Hematopoietic multipotent progenitor cell treated with erythropoietin and hydrocortisone succinate and interleukin-3 and kit ligand, for 6 days (in vitro differentiated cells): ENCODE data around the gene THPO.
A peak's percentile ranks its signal among the peaks of the same experiment; 100 is the strongest.

ENCODE experiments used
- DNase-seq: peaks from one replicate; pipeline ENCODE4 v3.0.0-alpha.2; 2015

The THPO gene

DNA sequence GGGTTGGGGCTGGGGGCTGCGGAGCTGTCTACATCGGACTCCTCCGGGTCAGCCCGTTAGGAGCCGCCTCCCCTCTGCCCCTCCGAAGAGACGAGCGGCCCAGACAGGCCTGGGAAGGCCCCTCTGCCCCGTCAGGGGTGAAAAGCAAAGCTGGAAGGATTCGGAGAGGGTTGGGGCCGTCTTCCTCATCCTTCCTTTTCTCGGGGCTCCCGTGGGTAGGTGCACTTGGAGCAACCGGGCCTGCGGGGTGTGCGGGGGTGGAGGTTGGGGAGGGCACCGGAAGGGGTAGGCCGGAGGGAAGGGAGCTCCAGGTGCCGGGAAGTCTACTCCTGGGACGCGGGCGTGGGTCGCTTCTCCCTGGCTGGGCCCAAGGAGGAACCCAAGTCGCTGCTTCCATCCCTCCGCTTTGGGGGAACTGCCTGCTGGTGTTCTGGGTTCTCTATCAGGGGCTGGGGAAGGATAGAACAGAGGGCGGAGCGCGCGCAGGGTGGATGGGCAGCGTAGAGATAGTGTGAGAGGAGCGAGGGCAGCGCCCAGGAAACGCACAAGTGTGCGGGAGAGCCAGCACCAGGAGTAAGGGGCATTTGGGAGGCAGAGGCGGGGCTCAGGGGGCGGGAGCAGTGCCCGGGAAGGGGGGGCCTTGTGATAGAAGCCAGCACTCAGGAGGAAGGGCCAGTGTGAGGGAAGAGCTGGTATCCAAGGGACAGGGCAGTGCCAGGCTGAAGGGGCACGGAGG is 15.9 kb downstream of the THPO start:
- DNase-seq = peak; percentile 83

DNA sequence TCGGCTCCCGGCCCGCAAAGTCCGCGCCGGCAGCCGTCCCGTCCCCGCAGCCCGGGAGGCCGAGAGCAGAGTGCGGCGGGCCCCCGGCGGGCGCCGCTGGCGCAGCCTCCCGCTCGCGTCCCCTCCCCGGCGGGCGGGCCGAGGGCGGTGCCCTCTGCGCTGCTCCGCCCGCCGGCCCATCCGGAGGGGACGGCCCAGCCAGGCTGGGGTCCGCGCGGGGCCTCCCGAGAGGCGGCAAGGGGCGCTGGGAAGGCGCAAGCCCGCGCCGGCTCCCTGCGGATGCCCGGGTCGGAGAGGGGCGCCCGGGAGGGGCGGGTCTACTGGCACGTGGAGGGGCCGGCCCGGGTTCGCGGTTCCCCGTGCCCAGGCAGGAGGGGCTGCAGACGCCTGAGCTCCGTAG is 16.5 kb downstream of the THPO start, which contains the start of the genes CLCN2 and POLR2H:
Gene CLCN2, minus strand, starts transcription at position 74 of the 400 bp plus-strand sequence. CDS start 126 bp downstream, outside the sequence.
Gene POLR2H, plus strand, starts transcription at position 179 of the 400 bp plus-strand sequence. CDS start 1,783 bp downstream, outside the sequence.
- peak; percentile 64 for DNase-seq

DNA sequence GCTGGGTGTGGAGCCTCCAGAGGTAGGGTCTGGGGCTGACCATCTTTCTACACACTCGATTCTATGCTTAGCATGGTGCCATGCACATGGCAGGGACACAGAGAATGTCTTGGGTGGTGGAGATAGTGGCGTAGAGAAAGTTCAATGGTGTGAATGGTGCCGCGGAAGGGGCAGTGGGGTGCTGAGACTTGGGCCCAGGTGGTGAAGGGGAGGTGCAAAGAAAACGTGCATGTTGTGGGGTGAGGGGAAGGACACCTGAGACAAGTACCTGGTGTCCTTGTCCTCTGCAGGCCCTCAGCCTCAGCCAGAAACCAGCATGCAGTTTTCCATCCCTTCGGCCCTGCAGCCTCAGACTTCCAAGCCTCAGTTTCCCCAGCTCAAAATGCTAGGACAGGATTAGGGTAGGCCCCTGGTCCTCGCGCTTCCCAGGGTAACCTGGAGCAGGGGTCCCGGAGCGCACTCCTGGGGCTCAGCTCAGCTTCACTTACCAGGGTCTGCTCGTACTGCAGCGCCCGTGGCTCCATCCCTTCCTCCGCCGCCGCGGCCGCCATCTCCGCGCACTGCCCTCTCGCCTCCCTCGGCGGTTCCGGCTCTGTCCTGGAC is 17.0 kb downstream of the THPO start:
- DNase-seq = no peak

DNA sequence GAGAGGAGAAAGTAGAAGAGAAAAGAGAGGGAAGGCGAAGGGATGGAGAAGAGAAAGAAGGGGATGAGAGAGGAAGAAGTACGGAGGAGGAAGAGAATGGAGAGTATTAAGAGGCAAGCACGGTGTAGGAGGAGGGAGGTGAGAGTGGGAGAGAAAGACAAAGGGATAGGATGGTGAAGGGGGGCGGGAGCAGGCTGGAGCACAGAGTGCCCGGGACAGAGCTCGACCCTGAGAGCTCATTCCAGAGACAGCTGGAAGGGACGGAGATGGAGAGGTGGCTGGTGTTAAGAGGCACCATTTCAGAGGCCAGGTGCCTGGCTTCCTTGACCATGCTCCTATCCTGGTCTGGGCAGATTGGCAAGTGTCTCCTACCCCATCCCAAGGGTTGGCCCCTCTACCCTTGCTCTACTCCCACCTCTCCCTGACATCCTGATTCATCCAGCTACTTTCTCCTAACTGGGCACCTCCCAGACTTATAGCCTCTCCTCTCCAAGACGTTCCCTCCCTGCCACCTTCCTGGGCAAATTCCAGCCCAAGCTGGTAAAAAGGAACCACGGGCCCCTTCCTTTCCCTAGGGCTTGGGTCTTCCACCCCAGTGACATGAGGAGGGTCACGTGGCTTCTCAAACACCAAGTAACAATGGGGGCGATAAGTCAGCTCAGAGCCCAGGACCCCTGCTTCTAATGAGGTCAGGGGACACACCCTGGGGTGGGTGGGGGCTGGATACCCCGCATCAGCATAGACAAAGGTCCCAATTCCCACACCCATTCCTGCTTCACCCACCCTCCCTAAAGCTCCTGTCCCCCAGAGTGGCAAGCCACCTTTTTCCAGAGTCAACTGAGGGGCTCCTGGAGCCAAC is 17.7 kb downstream of the THPO start:
- no peak for DNase-seq

DNA sequence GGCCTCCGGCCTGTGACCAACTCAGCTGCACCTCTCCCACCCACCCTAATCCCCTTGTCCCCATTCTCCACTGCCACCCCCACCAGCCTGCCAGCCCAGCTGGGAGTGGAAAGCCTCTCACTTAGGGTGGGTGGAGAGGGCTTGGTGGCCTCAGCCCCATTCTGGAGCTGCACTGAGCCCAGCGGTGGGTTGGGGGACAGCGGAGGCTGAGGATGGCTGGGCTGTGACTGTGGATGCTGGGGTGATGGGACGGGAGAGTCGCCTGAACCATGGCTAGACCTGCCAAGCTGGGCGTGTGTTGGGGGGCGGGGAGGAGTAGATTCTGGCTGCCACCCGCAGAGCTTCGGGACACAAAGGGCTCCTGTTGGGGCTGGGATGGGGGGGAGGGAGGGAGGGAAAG is 18.4 kb downstream of the THPO start:
- no peak for DNase-seq

DNA sequence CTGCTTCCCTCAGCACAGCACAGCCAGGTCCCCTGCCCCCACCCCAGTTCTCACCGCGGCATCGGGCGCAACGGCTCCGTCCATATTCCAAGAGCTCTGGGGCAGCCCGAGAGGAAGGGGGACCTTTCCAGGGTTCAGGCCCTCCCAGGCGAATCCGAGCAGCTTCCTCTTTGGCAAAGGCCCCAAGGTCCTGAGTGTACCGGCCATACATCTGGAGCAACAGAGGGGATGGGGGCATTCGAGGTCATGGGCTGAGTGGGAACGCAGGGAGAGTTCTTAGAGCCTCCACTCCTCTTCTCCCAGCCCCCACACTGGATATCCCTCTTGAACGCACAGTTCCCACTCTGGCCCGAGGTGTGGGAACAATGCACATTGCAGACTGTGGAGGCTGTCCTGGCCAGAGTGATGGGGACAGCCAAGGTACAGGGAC is 19.1 kb downstream of the THPO start:
- DNase-seq = no peak

DNA sequence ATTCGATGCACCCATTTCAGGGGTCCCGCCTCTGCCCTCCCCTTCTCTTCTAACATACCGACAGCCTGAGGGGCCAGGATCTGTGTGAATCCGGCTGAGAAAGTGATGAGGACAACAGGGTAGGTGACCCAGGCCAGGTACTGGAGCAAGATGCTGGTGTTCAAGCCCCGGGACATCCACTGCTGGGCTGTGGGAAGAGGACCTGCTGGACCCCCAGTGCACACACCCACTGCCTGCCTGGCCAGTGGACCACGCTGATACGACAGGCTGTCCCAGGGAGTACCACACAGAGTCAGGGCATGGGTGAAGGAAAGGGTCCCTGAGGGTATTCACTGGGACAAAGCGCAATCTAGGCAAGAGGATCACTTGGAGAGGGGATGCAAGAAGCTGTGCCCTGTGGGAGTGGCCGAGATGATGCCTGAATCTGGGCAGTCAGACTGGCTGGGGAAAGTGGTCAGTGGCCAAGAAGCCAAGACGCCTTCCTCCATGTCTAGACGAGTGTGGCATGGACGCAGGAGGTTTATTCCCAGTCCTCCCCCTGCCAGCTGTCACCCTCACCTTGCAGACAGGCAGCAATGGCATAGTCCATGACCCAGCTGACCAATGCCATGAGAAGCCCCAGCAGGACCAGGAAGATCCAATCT is 19.8 kb downstream of the THPO start:
- DNase-seq = no peak

DNA sequence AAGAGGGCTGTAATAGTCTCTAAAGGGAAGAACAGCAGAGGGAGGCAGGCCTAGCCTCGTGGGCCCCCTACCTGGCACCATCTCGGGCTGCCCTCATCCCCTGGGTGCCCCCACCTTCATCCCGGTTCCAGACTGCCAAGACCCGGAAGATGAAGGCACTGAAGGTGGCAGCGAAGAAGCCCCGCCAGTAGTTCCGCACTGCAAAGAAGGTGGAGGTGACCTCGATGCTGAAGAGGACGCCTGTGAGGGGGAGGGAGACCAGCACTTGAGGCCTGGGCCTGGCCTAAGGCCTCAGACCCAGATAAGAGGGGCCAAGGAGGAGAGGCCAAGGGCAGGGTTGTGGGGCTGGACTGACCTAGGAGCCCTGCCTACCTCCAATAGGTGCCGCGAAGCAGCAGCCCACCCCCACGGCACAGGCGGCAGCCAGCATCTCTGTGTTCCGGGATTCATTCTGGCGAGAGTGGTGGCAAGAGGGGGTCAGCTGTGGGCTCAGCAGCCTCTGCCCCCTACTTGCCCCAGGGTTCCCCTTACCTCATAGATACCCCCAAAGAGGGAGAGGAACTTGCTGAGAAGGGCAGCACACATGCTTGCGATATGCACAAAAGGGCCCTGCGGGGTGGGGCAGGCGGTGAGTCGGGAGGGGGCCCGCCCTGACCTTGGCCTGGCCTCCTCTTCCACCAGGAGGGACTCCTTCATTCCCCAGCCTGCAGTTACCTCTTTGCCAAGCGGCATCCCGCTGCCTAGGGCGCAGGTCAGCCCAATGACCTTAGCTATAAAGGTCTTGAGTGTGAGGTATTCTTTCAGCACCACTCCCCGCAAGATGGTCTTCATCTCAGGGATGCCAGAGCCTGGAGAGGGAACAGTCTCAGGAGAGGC is 20.5 kb downstream of the THPO start:
- no peak for DNase-seq

DNA sequence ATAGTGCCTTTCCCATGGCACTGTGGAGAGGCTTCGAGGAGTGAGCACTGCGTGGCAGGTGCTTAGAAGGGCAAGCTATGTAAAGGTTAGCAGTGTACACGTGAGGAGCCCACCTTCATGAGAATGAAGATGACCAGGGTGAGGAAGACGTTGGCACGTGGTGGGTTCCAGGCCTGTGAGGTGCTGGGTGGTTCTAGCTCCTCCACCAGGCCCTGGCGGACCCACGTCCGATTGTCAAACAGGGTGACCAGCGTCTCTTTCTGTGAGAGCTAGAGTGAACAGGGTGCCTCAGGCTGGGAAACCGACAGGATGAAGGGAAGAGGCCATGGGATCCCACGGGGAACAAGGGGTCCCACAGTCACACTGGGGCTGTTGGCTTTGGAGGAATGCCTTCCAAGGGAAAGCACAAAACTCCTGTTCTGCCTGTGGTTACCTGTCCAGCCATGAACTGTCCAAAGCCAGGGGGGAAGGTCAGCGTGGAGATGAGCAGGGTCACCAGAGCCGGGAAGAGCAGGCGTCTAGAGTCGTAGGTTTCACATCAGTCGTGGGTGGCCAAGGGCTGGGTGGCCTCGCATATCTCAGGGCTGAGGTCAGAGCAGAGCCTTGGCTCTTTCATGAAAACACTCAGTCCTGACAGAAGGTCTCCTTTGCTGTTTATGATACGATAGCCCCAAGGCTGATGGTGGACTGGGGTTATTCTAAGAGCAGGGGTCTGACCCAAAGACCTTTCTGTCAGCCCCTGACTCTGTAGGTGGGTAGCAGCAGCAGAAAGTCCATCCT is 22.6 kb downstream of the THPO start:
- DNase-seq = no peak

DNA sequence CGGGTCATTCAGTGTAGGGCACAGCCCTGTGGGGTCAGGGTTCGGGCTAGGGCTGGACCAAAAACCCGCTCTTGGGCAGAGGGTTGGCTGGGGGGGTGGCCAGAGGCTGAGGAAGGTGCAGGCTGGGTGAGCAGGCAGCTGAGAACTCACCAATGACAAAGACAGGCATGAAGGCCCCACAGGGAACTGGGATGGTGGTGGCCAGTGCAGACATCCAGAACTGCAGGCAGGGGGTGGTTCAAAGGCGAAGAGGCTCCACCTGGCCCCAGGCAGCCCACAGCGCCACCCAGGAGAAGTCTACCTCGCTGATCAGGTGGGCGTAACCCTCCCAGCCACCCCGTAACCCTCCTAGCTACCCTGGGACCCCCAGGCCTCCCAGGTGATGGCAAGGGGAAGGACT is 23.3 kb downstream of the THPO start:
- no peak for DNase-seq

DNA sequence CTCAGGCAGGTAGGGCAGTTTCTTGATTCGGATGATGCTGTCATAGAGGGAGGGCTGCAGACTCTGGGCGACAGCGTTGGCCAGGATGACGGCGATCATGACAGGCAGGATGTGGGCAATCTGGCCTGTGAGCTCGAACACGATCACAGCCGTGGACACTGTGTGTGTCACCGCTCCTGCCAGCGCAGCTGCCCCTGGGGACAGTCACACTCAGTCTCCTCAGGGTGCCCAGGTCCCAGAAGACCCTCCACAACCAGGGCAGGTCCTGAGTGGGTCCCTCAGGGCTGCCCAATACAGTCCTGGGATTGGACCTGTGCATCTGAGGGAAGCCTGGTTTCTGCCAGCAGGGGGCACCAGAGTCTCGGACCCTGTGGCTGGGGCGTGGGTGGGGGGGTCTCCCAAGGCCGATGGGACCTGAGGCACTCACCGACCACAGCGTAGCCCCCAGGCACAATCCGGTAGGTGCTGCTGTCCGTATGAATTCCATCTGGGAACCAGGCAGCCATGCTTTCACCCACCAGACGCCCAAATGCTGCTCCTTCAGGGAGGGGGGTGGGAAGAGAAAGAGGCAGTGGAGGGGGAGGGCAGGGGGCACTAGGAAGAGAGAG is 23.8 kb downstream of the THPO start:
- peak; percentile 73 for DNase-seq

DNA sequence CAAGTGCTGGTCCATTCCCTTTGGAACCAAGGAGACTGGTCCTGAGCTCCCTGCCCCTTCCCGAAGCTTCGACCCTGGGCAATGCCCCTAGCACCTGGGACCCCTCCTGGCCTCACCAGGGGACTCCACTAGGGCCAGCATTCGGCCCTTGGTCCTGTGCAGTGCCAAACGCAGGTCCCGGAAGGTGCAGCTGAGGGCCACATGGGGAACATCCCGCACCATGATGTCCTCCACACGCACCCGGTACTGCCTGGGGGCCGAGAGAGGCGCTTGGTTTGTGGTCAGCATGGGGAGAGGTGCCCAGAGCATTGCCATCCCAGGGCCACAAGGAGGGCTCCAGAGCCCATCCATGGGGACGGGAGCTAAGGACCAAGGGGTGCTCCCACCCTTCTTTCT is 24.5 kb downstream of the THPO start:
- no peak for DNase-seq

DNA sequence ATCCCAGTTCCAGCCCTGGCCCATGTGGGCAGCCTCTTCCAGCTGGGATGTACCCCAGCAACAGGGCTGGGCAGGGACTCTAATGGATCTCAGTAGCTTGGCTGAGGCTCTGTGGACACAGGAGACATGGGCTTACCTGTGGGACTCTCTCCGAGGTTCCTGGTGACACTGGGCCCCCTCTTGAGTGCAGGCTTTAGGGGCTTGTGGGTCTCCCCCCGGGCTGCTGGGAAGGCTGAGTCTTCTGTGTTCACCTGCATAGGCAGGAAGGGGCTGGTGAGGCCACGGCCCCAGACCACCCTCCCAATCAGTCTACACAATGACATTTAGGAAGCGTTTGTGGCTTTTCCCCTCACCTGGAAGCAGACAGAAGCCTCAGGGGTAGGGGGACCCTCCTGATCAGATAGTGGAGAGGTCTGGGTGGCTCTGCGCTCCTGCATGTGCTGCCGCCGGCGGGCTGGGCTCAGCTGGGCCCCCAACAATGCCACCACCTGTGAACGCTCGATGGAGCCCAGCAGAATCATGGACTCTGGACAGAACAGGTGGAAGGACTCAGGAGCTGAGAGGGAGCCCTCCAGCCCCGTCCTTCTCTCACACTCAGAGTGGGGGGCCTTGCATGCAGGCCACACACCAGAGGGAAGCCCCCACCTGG is 25.0 kb downstream of the THPO start:
- no peak for DNase-seq

DNA sequence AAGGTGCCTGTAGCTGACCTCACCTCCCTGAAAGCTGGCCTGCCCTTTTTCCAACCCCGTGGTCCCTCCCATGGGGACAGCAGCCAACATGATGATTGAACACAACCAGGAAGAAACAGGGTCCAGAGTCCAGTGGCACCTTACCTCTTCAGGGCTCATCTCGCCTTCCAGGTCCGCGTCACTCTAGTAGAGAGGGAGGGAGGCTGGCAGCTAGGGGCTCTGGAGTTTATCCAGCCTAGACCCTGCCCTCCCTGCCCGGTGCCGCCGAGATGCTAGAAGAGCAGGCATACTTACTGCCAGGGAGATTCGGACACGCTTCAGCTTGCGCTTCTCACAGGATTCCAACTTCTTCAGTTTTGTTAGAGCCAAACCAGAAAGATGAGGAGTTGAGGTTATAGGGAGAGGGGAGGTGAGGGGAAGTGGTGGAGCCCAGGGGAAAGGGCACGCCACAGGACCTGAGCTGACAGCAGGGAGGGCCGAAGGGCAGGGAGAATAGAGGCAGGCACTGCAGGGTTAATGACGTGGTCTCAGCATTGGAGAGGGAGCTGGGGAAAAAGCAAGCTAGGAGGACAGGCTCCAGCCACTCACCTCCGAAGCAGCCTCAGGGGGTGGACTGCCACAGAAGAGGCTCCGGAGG is 25.7 kb downstream of the THPO start:
- no peak for DNase-seq

DNA sequence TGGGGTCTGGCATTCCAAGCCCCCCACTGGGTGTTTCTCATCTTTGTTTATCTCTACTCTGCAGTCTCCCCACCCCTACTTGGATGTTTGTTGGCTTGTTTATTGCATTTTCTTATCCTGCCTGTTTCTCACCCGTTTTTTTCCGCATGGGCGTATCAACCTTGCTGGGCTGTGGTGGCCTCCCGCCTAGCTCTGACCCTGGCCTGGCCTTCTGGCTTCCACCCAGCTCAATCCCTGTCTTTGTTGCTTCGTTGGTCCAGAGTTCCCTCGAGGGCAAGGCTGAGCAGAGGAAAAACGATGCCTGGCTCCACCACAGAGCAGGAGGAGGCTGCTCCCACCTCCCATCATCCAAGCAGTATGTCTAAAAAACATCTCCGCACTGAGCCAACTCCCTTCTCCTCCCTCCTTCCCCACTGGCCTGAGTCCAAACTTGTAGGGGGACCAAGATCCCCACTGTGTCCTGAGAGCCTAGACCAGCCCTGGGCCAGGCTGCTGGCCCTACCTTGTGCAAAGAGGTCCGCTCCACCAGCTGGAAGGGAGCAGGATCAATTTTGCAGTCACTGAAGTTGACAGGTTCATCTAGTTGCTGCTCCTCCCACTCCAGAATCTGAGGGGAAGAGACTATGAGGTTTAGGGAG is 26.4 kb downstream of the THPO start:
- peak; percentile 37 for DNase-seq

DNA sequence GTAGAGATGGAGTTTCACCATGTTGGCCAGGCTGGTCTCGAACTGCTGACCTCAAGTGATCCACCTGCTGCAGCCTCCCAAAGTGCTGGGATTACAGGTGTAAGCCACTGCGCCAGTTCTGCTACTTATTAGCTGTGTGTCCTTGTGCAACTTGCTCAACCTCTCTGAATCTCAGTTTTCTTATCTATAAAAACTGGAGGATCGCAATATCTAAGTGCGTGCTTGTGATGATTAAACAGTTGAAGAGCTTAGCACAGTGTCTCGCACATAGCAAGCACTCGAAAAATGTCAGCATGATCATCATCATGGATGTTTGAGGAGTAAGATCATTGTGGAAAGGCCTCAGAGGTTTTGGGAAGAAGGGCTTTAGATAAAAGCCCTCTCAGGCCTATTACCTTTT is 27.4 kb downstream of the THPO start:
- no peak for DNase-seq

DNA sequence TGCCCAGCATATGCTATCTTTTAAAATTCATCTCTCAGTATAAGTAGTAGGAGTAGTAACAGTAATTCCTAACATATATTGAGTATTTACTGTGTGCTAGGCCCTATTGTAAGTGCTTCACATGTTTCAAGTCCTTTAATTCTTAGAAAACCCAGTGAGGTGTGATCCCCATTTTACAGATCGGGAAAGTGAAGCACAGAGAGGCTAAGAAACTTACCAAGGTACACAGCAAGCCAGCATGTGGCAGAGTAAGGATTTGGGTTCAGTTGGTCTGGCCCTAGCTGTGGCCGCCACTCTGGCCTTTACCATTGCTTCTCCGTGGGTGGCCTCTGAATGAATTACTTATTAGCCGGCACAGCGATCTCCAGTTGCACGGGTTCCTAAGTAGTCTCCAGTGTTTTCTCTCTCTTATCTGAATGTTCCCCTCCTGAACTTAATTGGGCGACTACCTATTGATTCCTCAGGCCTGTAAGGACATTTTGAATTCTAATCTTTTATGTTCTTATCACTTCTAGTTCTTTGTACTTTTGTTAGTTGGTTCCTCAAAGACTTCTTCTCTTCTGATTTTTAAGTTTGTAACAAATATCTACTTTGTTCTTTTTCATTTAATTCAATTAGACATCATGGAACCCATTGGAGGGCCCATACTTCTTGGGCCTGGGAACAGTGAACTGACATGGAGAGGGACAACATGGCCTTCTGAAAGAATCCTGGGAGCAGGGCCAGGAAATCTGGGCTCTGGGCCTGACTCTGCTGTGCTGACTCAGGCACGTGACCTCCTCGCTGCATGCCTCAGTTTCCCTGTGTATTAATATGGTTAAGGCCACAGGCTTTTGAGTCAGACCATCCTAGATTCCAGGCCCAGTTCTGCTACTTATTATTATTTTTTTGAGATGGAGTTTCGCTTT is 28.2 kb downstream of the THPO start:
- no peak for DNase-seq

DNA sequence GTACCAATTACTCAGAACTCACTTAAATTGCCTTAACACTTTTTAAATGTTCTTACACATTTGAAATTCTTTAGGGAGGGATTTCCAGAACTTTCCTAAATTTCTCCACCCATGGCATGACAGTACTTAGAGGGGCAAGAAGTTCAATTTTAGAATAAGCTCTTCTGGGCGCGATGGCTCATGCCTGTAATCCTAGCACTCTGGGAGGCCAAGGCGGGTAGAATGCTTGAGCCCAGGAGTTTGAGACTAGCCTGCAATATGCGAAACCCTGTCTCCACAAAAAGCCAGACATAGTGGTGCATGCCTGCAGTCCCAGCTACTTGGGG is 30.0 kb downstream of the THPO start:
- DNase-seq = no peak
